Stimulated activated CD4-positive, alpha-beta T cell treated with anti-CD3 and anti-CD28 coated beads, Interleukin-12 subunit alpha, Interleukin-12 subunit beta, amount 100 ng/mL, for 48 hours (primary cell): ENCODE measurements around the gene HDGFL2.

Source experiments
- DNase-seq, 3 donors: peaks; one replicate each; pipeline ENCODE4 v3.0.0-alpha.2; 2020; ENCODE audit warnings: low read depth in 2 of 3, low spot score in 1 of 3

The HDGFL2 gene

DNA sequence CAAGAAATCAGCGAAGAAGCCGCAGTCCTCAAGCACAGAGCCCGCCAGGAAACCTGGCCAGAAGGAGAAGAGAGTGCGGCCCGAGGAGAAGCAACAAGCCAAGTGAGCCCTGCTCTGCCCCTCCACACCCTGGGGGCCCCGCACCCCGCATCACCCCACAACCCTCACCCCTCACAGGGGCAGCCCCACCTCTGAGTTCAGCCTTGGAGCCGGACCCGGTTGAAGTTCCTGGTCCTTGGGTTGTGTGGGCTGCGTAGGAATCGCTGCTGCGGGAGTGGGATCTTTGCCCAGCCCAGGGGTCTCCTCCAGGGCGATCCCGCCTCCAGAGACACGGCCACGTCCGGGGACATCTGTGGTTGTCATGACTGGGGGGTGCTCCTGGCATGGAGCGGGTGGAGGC, 24.2 kb downstream of the HDGFL2 start:
- no peak for DNase-seq

DNA sequence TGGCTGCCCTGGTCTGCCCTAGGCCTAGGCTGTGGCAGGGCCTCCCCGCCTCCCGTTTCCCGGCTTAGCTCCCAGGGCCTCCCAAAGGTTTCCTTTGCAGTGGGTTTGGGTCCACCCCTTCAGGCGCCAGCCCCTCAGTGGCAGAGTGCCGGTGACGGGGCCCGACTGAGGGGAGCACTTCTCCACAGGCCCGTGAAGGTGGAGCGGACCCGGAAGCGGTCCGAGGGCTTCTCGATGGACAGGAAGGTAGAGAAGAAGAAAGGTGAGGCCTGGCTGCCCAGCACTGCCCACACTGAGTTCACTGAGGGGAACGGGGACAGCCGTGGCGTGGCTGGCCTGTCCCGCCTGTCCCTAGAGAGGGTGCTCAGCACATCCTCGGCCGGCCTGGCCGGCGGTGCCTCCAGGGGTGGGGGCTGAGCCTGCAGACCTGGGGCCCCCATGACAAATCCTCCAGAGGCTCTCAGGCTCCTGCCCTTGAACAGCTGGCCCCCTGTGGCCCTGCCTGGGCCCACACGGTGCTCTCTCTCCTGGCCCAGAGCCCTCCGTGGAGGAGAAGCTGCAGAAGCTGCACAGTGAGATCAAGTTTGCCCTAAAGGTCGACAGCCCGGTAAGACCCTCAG, 25.8 kb downstream of the HDGFL2 start:
- DNase-seq = no peak

GRCh38 chr19:4498694-4499093, 26.6 kb downstream of the HDGFL2 start:
- no peak for DNase-seq

- no peak for DNase-seq
Observed at GRCh38 chr19:4499318-4499717, 27.2 kb downstream of the HDGFL2 start.

DNA sequence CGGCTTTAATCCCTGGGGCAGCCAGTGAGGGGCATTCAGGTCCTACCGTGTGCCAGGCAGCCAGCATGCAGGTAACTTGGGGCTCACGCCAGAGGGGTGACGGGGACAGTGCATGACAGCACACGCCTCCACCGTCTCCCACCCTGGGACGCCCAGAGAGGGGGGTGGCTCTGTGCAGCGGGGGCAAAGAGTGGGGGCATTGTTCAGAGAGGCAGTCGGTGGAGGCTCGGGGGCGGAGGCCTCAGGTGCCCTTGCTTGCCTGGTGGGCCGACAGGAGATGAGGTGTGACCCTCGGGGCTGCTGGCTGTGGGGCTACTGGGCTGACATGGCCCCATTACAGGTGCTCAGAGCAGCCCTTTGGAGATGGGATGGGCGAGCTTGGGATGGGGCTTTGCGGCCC, 27.8 kb downstream of the HDGFL2 start:
- no peak for DNase-seq

DNA sequence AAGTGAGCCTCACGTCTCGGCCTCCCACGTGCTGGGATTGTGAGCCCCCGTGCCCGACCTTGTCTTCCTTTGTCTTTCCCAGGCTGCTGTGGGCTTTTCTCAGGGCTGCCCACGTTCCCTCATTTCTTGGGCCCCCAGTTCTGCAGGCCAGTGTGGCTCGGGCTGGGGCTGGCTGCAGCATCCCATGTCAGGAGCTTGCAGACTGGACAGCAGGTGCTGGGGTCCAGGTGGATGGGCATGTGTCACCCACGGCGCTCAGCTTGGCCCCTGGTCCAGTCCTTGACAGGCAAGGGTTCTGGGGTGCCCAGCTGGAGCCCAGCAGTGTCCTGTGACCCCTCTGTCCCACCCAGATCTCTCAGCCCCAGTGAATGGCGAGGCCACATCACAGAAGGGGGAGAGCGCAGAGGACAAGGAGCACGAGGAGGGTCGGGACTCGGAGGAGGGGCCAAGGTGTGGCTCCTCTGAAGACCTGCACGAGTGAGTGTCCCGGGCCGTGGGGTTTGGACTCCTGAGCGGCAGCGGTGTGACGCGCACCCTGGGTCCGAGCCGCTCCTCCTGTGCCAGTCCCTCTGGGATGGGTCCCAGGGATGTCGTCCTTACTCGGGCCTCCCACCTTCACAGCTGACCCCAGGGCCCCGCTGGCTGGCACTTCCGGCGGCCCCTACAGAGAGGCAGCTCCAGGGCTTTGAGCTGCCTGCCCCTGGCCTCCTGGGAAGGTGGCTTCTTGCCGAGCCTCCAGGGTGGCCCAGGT, 28.9 kb downstream of the HDGFL2 start:
- DNase-seq = no peak

DNA sequence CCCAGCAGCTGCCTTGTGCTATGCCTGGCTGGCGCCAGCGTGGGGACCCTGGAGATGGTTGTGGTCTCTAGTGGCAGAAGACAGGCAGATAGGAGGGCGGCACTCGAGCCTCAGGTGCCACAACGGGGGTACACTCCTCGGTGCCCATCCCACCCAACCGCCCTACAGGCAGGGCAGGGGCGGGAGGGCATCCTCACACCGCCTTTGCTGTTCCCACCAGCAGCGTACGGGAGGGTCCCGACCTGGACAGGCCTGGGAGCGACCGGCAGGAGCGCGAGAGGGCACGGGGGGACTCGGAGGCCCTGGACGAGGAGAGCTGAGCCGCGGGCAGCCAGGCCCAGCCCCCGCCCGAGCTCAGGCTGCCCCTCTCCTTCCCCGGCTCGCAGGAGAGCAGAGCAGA, 29.6 kb downstream of the HDGFL2 start:
- DNase-seq = no peak

DNA sequence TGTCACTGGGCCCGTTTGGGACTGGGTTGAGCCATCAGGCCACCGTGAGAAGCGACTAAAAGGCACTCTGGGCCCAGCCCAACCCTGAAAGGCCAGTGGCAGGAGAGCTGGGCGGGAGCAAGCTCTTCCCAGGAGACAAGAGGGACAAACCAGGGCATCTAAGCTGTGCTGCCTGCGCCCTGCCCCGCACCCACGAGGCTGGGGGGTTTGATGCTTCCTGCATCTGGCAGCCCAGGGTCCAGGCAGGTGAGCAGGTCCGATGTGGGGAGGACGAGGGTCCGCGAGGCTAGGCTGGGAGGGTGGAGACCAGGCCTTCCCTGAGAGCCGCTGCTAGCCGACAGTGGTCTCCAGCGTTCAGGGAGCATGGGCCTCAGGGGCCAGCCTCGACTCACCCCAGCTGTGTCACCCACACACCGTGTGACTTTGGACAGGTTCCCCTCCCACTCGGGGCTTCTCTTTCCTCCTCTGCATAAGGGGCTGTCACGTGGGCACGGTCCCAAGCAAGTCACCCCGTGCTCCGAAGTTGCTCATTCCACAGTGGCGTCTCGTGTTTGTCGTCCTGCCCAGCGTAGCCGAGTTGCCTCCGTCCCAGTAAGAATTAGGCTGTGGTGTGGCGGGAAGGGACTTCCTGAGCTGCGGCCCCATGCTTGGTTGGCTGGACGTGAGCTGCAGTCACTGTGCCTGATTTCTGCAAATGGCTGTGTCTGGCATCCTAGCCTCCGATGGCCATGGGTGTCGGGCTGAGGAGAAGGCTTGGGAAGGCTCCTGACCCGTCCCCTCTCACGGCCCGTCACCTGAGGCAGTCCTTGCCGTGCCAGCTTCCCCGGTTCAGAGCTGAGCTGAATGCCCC, 30.4 kb downstream of the HDGFL2 start:
- no peak for DNase-seq

- no peak for DNase-seq
Observed at GRCh38 chr19:4503132-4503824, 31.2 kb downstream of the HDGFL2 start.

DNA sequence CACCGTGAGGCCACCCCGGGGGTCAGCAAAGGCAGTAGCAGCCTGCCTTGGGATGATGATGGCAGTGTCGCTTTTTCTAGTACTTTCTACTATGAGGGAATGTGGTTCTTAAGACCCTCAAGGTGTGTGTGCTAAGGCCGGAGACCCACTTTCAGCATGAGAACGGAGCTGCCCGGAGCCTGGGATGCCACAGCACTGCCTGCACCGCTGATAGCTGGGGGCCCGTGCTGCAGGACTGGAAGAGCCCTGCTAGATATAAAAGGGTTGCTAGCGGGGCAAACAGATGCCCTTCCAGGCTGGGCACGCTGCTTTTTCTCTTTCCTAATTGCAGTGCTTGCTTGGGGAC, 31.7 kb downstream of the HDGFL2 start:
- DNase-seq = no peak

- DNase-seq = no peak
Observed at GRCh38 chr19:4504297-4504701, 32.2 kb downstream of the HDGFL2 start.

GRCh38 chr19:4504891-4505569, 32.9 kb downstream of the HDGFL2 start:
- DNase-seq = no peak

GRCh38 chr19:4505570-4506448, 33.7 kb downstream of the HDGFL2 start:
- no peak for DNase-seq

GRCh38 chr19:4506449-4507149, 34.5 kb downstream of the HDGFL2 start:
- no peak for DNase-seq

GRCh38 chr19:4507150-4507452, 35.0 kb downstream of the HDGFL2 start:
- DNase-seq = no peak

GRCh38 chr19:4507804-4508203, 35.7 kb downstream of the HDGFL2 start:
- DNase-seq = no peak

DNA sequence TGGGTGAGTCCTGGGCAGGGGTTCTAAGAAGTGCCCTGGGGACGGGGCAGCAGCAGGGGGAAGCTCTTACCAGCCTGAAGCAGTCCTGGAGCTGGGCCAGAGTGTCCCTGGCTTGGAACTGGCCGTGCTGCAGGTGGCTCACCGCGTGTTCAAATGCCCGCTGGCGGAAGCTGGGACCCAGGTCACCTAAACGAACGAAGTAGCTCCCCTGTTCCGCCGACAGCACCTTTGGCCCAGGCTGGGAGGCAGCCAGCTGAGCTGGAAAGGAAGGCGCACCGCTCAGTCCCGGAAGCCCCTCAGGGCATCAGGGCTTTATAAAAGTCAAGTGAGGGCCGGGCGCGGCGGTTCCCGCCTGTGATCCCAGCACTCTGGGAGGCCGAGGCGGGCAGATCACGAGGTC, 36.6 kb downstream of the HDGFL2 start:
- no peak for DNase-seq

GRCh38 chr19:4510435-4511255, 38.5 kb downstream of the HDGFL2 start:
- DNase-seq = no peak
